Suprapubic skin (tissue), 4 donors: ENCODE data around the gene CLN3. TPM values are rescaled to one million over a fixed set of nuclear protein-coding genes. Genes with fewer than 3 reads are reported as not detected.

Experiments used
- DNase-seq, 2 donors: peaks; one replicate each; pipeline ENCODE4 v3.0.0-alpha.2; 2019; ENCODE audit warnings: low spot score in 2 of 2
- H3K27ac ChIP-seq: fragments of 200-600 bp; sonication (generic); one replicate; pipeline ENCODE4 v1.5.1; 2019
- H3K27me3 ChIP-seq: fragments of 200-600 bp; sonication (generic); one replicate; pipeline ENCODE4 v1.5.1; 2019
- H3K36me3 ChIP-seq: fragments of 200-600 bp; sonication (generic); one replicate; pipeline ENCODE4 v1.5.1; 2019
- H3K4me1 ChIP-seq: fragments of 200-600 bp; sonication (generic); one replicate; pipeline ENCODE4 v1.5.1; 2019
- H3K4me3 ChIP-seq: fragments of 200-600 bp; sonication (generic); one replicate; pipeline ENCODE4 v1.5.1; 2019; ENCODE audit warnings: mild to moderate bottlenecking
- H3K9me3 ChIP-seq: fragments of 200-600 bp; sonication (generic); one replicate; pipeline ENCODE4 v1.5.1; 2019
- CTCF ChIP-seq, 2 donors: fragments of 200-600 bp in 1 of 2; fragments of 450-650 bp in 1 of 2; sonication (generic) in 1 of 2; IDR thresholded peaks; one replicate each; pipeline ENCODE4 v1.5.1; 2016 to 2019; ENCODE audit warnings: antibody characterized with exemption in 2 of 2, mild to moderate bottlenecking in 1 of 2, moderate library complexity in 1 of 2
- EP300 ChIP-seq: sonication (generic); formaldehyde crosslinking; IDR thresholded peaks from one replicate; pipeline ENCODE4 v1.6.1; 2017; ENCODE audit warnings: antibody characterized with exemption
- POLR2A ChIP-seq, 2 donors: fragments of 450-650 bp; IDR thresholded peaks; one replicate each; pipeline ENCODE4 v1.6.1; 2017; ENCODE audit warnings: antibody characterized with exemption in 2 of 2, mild to moderate bottlenecking in 2 of 2, moderate library complexity in 2 of 2
- POLR2AphosphoS5 ChIP-seq, 3 donors: sonication (generic); formaldehyde crosslinking; IDR thresholded peaks; one replicate each; pipeline ENCODE4 v1.6.1; 2017; ENCODE audit warnings: antibody characterized with exemption in 3 of 3
- WGBS: methylation state at CpG from one replicate; pipeline ENCODE4 v1.1.5; 2018; 5-methylcytosine and 5-hydroxymethylcytosine counted together
- total RNA-seq, 4 donors: library from RNA; depleted of rRNA; stranded (reverse); fragments of >200 nt; gene quantifications; one replicate each; pipeline ENCODE4 v1.1.0, GENCODE V29; 2016

The CLN3 gene
- total RNA-seq, 4 donors from 2014 or later = 26.0 to 62.9 (median 35.1) TPM

GRCh38 chr16:28498666-28499381, 7.0 kb upstream of the CLN3 start:
- Histone ChIP-seq H3K36me3 (no peaks in the 10 kb centered on the region), H3K9me3 (no peaks in the 10 kb centered on the region), H3K4me1 (no peaks in the 10 kb centered on the region), H3K4me3 (no peak overlapping the region), H3K27me3 (no peaks in the 10 kb centered on the region), H3K27ac (no peak overlapping the region)
- DNase-seq = no peak
- 88% methylated on average over 14 of the region's 15 CpGs for WGBS
- TF ChIP-seq EP300 (no peak), POLR2A (IDR thresholded peaks at IDR 0.05) (no peak), POLR2AphosphoS5 (IDR thresholded peaks at IDR 0.05) (no peak), CTCF (IDR thresholded peaks at IDR 0.05) (no peak)

GRCh38 chr16:28497861-28498599, 6.2 kb upstream of the CLN3 start:
- H3K27ac ChIP-seq = no peak overlapping the region
- 84% methylated on average over 17 of the region's 33 CpGs for WGBS
- H3K4me3 ChIP-seq = no peak overlapping the region
- H3K9me3 ChIP-seq = no peaks in the 10 kb centered on the region
- DNase-seq = no peak
- H3K27me3 ChIP-seq = no peaks in the 10 kb centered on the region
- H3K4me1 ChIP-seq = peaks cover 2% of the 10 kb centered on the region
- TF ChIP-seq POLR2AphosphoS5 (IDR thresholded peaks at IDR 0.05) = no peak
- TF ChIP-seq POLR2A (IDR thresholded peaks at IDR 0.05) = no peak
- no peak for TF ChIP-seq CTCF (IDR thresholded peaks at IDR 0.05)
- TF ChIP-seq EP300 = no peak
- no peaks in the 10 kb centered on the region for H3K36me3 ChIP-seq

- Histone ChIP-seq H3K4me3 (no peak overlapping the region), H3K4me1 (peaks cover 4% of the 10 kb centered on the region), H3K9me3 (no peaks in the 10 kb centered on the region), H3K27me3 (no peaks in the 10 kb centered on the region), H3K36me3 (no peaks in the 10 kb centered on the region), H3K27ac (no peak overlapping the region)
- no peak for TF ChIP-seq POLR2A (IDR thresholded peaks at IDR 0.05)
- TF ChIP-seq POLR2AphosphoS5 (IDR thresholded peaks at IDR 0.05) = no peak
- no peak for TF ChIP-seq EP300
- DNase-seq = no peak
- 86% methylated on average over 9 of the region's 9 CpGs for WGBS
These were observed 5.5 kb upstream of the CLN3 start for GRCh38 chr16:28497386-28497785.

GRCh38 chr16:28496844-28497243, 5.0 kb upstream of the CLN3 start:
- Histone ChIP-seq H3K4me3 (no peak overlapping the region), H3K27ac (no peak overlapping the region), H3K36me3 (no peaks in the 10 kb centered on the region), H3K9me3 (no peaks in the 10 kb centered on the region), H3K4me1 (peaks cover 4% of the 10 kb centered on the region), H3K27me3 (no peaks in the 10 kb centered on the region)
- WGBS = 79% methylated on average over 19 of the region's 19 CpGs
- TF ChIP-seq CTCF (IDR thresholded peaks at IDR 0.05) = no peak
- TF ChIP-seq POLR2A (IDR thresholded peaks at IDR 0.05) = no peak
- TF ChIP-seq EP300 = no peak
- no peak for TF ChIP-seq POLR2AphosphoS5 (IDR thresholded peaks at IDR 0.05)
- no peak for DNase-seq

- no peak overlapping the region for H3K27ac ChIP-seq
- 79% methylated on average over 20 of the region's 20 CpGs for WGBS
- H3K4me3 ChIP-seq = peak overlapping the region; percentile 24
- DNase-seq = no peak
- no peaks in the 10 kb centered on the region for H3K9me3 ChIP-seq
- H3K36me3 ChIP-seq = no peaks in the 10 kb centered on the region
- peaks cover 7% of the 10 kb centered on the region for H3K4me1 ChIP-seq
- H3K27me3 ChIP-seq = no peaks in the 10 kb centered on the region
- no peak for TF ChIP-seq POLR2AphosphoS5 (IDR thresholded peaks at IDR 0.05)
- TF ChIP-seq EP300 = no peak
These were observed 4.2 kb upstream of the CLN3 start for GRCh38 chr16:28495795-28496749.
